Measurements from ENCODE around the gene CST2. TPM values are rescaled to one million over a fixed set of nuclear protein-coding genes. Genes with fewer than 3 reads are reported as not detected.
"Not testable (repeated sequence)": the region's sequence is repeated elsewhere in the genome, so short reads cannot be mapped to it uniquely, and the experiment has no call there.

CST2 gene
- polyA plus RNA-seq, 1 donor (not counting 4 experiments of a cell fraction or from before 2014, with no cell fraction given), result not detected

DNA sequence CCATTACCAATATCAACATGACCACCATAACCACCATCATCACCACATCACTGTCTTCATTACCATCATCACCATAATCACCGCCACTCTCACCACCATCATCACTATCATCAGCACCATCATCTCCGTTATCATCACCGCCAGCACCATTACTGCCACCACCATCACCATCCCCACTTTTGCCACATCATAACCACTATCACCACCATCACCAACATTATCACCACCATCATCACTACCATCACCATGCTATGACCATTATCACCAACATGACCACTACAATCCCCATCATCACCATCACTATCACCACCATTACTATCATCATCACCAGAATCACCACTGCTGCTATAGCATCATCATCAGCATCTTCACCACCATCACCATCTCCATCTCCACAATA, 25.7 kb downstream of the CST2 start:
- no peaks in the 10 kb centered on the region for H4K20me1 ChIP-seq (ENCODE audit: control insufficient read depth, extremely low read depth, insufficient read depth, low read length)
- TF ChIP-seq EZH2 (IDR thresholded peaks at IDR 0.05; ENCODE audit: low read length), result no peak
- TF ChIP-seq, protein P1, sequence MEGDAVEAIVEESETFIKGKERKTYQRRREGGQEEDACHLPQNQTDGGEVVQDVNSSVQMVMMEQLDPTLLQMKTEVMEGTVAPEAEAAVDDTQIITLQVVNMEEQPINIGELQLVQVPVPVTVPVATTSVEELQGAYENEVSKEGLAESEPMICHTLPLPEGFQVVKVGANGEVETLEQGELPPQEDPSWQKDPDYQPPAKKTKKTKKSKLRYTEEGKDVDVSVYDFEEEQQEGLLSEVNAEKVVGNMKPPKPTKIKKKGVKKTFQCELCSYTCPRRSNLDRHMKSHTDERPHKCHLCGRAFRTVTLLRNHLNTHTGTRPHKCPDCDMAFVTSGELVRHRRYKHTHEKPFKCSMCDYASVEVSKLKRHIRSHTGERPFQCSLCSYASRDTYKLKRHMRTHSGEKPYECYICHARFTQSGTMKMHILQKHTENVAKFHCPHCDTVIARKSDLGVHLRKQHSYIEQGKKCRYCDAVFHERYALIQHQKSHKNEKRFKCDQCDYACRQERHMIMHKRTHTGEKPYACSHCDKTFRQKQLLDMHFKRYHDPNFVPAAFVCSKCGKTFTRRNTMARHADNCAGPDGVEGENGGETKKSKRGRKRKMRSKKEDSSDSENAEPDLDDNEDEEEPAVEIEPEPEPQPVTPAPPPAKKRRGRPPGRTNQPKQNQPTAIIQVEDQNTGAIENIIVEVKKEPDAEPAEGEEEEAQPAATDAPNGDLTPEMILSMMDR (optimal IDR thresholded peaks at IDR 0.05 in 1 of 3, IDR thresholded peaks at IDR 0.05 in 1 of 3, conservative IDR thresholded peaks at IDR 0.05 in 1 of 3; ENCODE audit: extremely low read depth in 1 of 3, insufficient read depth in 2 of 3, low read length in 3 of 3), result no peak
- DNase-seq (ENCODE audit: low read depth, low spot score) (no peak), FAIRE-seq (no peak)
- no peak overlapping the region for H3K9ac ChIP-seq (ENCODE audit: control insufficient read depth, extremely low read depth, insufficient read depth, low read length)
- no peaks in the 10 kb centered on the region for H3K9me3 ChIP-seq (ENCODE audit: control insufficient read depth, low read depth, low read length)
- H3K27ac ChIP-seq (ENCODE audit: control insufficient read depth, insufficient read depth, low read length), result no peak overlapping the region
- no peaks in the 10 kb centered on the region for H3K27me3 ChIP-seq (ENCODE audit: control insufficient read depth, extremely low read depth, insufficient read depth, low read length)
- no peaks in the 10 kb centered on the region for H3K36me3 ChIP-seq (ENCODE audit: control insufficient read depth in 2 of 2, extremely low read depth in 1 of 2, insufficient read depth in 2 of 2, low read length in 2 of 2)
- no peak overlapping the region for H3K4me2 ChIP-seq (ENCODE audit: control insufficient read depth, extremely low read depth, insufficient read depth, low read depth, low read length)
- no peak overlapping the region for H3K4me3 ChIP-seq (ENCODE audit: control insufficient read depth in 2 of 3, extremely low read depth in 1 of 3, insufficient read depth in 2 of 3, low read depth in 1 of 3, low read length in 3 of 3)
- H2AFZ ChIP-seq (ENCODE audit: control insufficient read depth, low read length), result no peak overlapping the region
- H3K9me1 ChIP-seq (ENCODE audit: control insufficient read depth, extremely low read depth, insufficient read depth, low read length), result no peaks in the 10 kb centered on the region
- dilution Hi-C loops (cut with MboI; ENCODE audit: extremely low pct_ligation_motif_present, low sequenced_read_pairs), result no loop called here
- H3K79me2 ChIP-seq (ENCODE audit: control insufficient read depth, insufficient read depth, low read length), result no peaks in the 10 kb centered on the region
- H3K4me1 ChIP-seq (ENCODE audit: control insufficient read depth, extremely low read depth, insufficient read depth, low read length), result no peaks in the 10 kb centered on the region

DNA sequence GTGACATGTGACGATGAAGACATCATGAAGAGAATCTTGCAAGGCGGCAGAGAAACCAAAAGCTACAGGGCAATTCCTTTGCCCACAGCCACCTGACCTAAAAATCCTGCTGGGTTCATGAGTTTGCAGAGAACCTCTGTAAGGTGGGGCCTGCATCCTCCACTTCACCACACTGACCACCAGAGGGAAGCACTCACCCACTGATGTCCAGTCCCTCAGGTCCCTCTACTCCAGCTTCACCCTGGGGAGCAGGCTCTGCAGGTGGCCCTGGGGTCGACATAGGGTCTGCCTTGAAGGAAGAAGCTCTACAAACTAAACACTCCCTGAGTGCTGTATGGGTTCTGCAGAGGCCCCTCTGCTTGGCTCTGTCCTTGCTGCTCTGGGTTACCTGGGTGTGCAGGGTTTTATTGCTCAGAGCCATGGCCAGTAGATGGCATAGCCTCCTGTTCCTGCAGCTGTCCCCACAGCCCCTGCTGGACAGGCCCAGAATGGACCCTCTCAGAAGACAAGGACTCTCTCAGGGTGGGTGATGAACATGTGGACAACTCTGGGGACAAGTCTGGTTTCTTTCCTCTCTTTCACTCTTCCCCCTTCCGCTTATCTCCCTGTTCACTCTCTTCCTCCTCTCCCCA, 27.2 kb downstream of the CST2 start:
- H3K27me3 ChIP-seq (ENCODE audit: control insufficient read depth, extremely low read depth, insufficient read depth, low read length); H4K20me1 ChIP-seq (ENCODE audit: control insufficient read depth, extremely low read depth, insufficient read depth, low read length); H3K4me2 ChIP-seq (ENCODE audit: control insufficient read depth, extremely low read depth, insufficient read depth, low read depth, low read length); H3K79me2 ChIP-seq (ENCODE audit: control insufficient read depth, insufficient read depth, low read length); H3K9ac ChIP-seq (ENCODE audit: control insufficient read depth, extremely low read depth, insufficient read depth, low read length); dilution Hi-C loops (cut with MboI; ENCODE audit: extremely low pct_ligation_motif_present, low sequenced_read_pairs); H3K27ac ChIP-seq (ENCODE audit: control insufficient read depth, insufficient read depth, low read length); H3K36me3 ChIP-seq (ENCODE audit: control insufficient read depth in 2 of 2, extremely low read depth in 1 of 2, insufficient read depth in 2 of 2, low read length in 2 of 2); H3K4me1 ChIP-seq (ENCODE audit: control insufficient read depth, extremely low read depth, insufficient read depth, low read length); H3K4me3 ChIP-seq (ENCODE audit: control insufficient read depth in 2 of 3, extremely low read depth in 1 of 3, insufficient read depth in 2 of 3, low read depth in 1 of 3, low read length in 3 of 3); DNase-seq (ENCODE audit: low read depth, low spot score); H3K9me1 ChIP-seq (ENCODE audit: control insufficient read depth, extremely low read depth, insufficient read depth, low read length); H2AFZ ChIP-seq (ENCODE audit: control insufficient read depth, low read length); H3K9me3 ChIP-seq (ENCODE audit: control insufficient read depth, low read depth, low read length): not testable (repeated sequence)
- FAIRE-seq, result peak; percentile 20
- TF ChIP-seq, protein P1 (optimal IDR thresholded peaks at IDR 0.05 in 1 of 3, IDR thresholded peaks at IDR 0.05 in 1 of 3, conservative IDR thresholded peaks at IDR 0.05 in 1 of 3; ENCODE audit: extremely low read depth in 1 of 3, insufficient read depth in 2 of 3, low read length in 3 of 3), result peak in 2 of 3 experiments; percentile 32 to 64

Measured in keratinocyte (primary cell).